HepG2 (cell line): Measurements from ENCODE around the gene DHX16. TPM values are rescaled to one million over a fixed set of nuclear protein-coding genes. Genes with fewer than 3 reads are reported as not detected.

Experiments used
- AGO2 ChIP-seq: fragments of 200-400 bp; formaldehyde crosslinking; optimal IDR thresholded peaks from 2 replicates; pipeline ENCODE3; 2017; ENCODE audit warnings: mild to moderate bottlenecking, low read depth, low read length, moderate library complexity
- ATF1 ChIP-seq: IDR thresholded peaks from 2 replicates; pipeline ENCODE4 v1.6.1; 2016; ENCODE audit warnings: mild to moderate bottlenecking, control low read depth
- CHD2 ChIP-seq: IDR thresholded peaks from 2 replicates; pipeline ENCODE4 v1.6.1; 2011; ENCODE audit warnings: low read depth, low read length, improper control_type of control experiment
- FOXA1 ChIP-seq, 2 experiments: fragments of 450-650 bp in 1 of 2; sonication (generic) in 1 of 2; formaldehyde crosslinking in 1 of 2; IDR thresholded peaks; 2 replicates each; pipeline versions ENCODE4 v1.4.0 to v1.6.1; 2016 to 2020; ENCODE audit warnings: missing genetic modification reagents in 1 of 2
- GMEB2 ChIP-seq: IDR thresholded peaks from 2 replicates; pipeline ENCODE4 v1.6.1; 2016; ENCODE audit warnings: missing biosample characterization, missing genetic modification reagents, low read depth
- IRX3 ChIP-seq: sonication (generic); formaldehyde crosslinking; IDR thresholded peaks from 2 replicates; pipeline ENCODE4 v1.8.1; 2023; ENCODE audit warnings: mild to moderate bottlenecking, low read depth, missing genetic modification reagents, borderline replicate concordance
- MTF2 ChIP-seq: sonication (generic); formaldehyde crosslinking; IDR thresholded peaks from 2 replicates; pipeline ENCODE4 v1.5.0; 2020; ENCODE audit warnings: missing genetic modification reagents, borderline replicate concordance
- NFE2L1 ChIP-seq: sonication (generic); formaldehyde crosslinking; IDR thresholded peaks from 2 replicates; pipeline ENCODE4 v1.4.0; 2020; ENCODE audit warnings: missing genetic modification reagents, mild to moderate bottlenecking, borderline replicate concordance
- PRPF4 ChIP-seq: fragments of 200-400 bp; formaldehyde crosslinking; IDR thresholded peaks from 2 replicates; pipeline ENCODE4 v1.6.1; 2016; ENCODE audit warnings: low read length, low read depth; ENCODE audit not compliant: poor library complexity, severe bottlenecking
- SSRP1 ChIP-seq: IDR thresholded peaks from 2 replicates; pipeline ENCODE4 v1.6.1; 2016; ENCODE audit warnings: control low read depth
- TBX3 ChIP-seq: fragments of 450-650 bp; IDR thresholded peaks from 2 replicates; pipeline ENCODE4 v1.6.1; 2017; ENCODE audit warnings: antibody characterized with exemption, mild to moderate bottlenecking, inconsistent platforms, borderline replicate concordance
- TGIF2 ChIP-seq: IDR thresholded peaks from 2 replicates; pipeline ENCODE4 v1.6.1; 2016; ENCODE audit warnings: control low read depth, missing compliant biosample characterization
- TOE1 ChIP-seq: sonication (generic); formaldehyde crosslinking; IDR thresholded peaks from 2 replicates; pipeline ENCODE4 v1.4.0; 2020; ENCODE audit warnings: mild to moderate bottlenecking, missing genetic modification reagents
- TSC22D2 ChIP-seq: sonication (generic); formaldehyde crosslinking; IDR thresholded peaks from 2 replicates; pipeline ENCODE4 v1.5.1; 2020; ENCODE audit warnings: missing genetic modification reagents, mild to moderate bottlenecking, borderline replicate concordance
- ZEB1 ChIP-seq: IDR thresholded peaks from 2 replicates; pipeline ENCODE4 v1.6.1; 2012; ENCODE audit warnings: mild to moderate bottlenecking, low read depth, inconsistent platforms; ENCODE audit not compliant: insufficient replicate concordance
- ZNF878 ChIP-seq: sonication (generic); formaldehyde crosslinking; IDR thresholded peaks from 2 replicates; pipeline ENCODE4 v1.8.1; 2023; ENCODE audit warnings: mild to moderate bottlenecking, missing genetic modification reagents, moderate library complexity
- polyA plus RNA-seq, 8 experiments: library from polyadenylated mRNA; depleted of rRNA in 3 of 8; stranded (reverse) in 7 of 8; unstranded in 1 of 8; fragments of >200 nt; fragmentation: Illumina TruSeq in 4 of 8; extraction: Trizol in 4 of 8; gene quantifications; 2 replicates each; pipeline versions ENCODE4 v1.2.1 to v1.2.3, GENCODE V29; 2011 to 2016; ENCODE audit warnings: low read depth in 4 of 8, missing spikeins in 1 of 8, mixed read lengths in 1 of 8; ENCODE audit not compliant: insufficient read depth in 1 of 8
- total RNA-seq, 5 experiments: library from RNA; depleted of rRNA; stranded (reverse); fragments of >200 nt; fragmentation: Illumina TruSeq; extraction: Trizol; gene quantifications; 2 replicates each; pipeline ENCODE4 v1.2.3, GENCODE V29; 2016; ENCODE audit warnings: low read depth in 1 of 5
- TF ChIP-seq, protein P1 (sequence below): sonication (generic); formaldehyde crosslinking; IDR thresholded peaks from 2 replicates; pipeline ENCODE4 v1.4.0; 2020; ENCODE audit warnings: mild to moderate bottlenecking, missing genetic modification reagents
- TF ChIP-seq, protein P2 (sequence below): sonication (generic); formaldehyde crosslinking; conservative IDR thresholded peaks from 2 replicates; pipeline ENCODE4 v1.4.0; 2020; ENCODE audit warnings: mild to moderate bottlenecking, missing genetic modification reagents, moderate library complexity

Gene DHX16
- total and polyA plus RNA-seq, 2 of the 13 experiments (the other 11 are each of a cell fraction or from before 2014, with no cell fraction given): 57.0 to 58.5 TPM

DNA sequence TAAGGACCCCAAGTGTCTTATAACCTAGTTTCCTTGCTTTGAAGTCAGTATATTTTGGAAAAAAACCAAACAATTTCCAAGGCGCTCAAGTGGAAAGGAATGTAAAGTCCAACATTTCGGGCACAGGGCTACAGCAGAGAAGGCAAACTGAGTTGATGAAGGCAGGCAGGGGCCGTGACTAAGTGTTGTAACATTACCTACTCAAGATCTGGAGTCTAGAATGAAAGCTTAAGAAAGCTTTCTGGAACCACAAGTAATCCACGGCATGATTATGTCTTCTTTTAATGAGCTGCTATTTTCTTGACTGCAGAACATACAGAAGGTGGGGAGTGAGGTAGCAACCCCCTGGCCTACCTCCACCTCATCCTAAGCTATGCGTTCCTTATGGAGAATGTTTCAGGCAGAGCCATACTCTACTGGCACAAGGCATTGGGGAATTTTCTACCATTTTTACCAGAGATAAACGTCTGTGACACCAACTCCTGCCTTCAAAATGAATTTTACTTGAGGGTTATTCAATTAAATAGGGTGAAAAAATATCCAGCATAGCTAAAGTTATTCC lies 60.0 kb downstream of the DHX16 start (continued):
- TF ChIP-seq GMEB2 (no peak), TOE1 (no peak), TSC22D2 (CRISPR knock-in tag) (no peak), ATF1 (CRISPR knock-in tag) (0 out of 2 replicates have a peak, but pooled peaks have one; percentile 7), SSRP1 (peak; percentile 51; the same call in 1 of the 2 replicates), IRX3 (CRISPR knock-in tag) (no peak), ZEB1 (no peak), PRPF4 (no peak), FOXA1 (IDR thresholded peaks at IDR 0.05) (no peak), FOXA1 (CRISPR knock-in tag; IDR thresholded peaks at IDR 0.05) (no peak), TGIF2 (CRISPR knock-in tag) (no peak), TBX3 (no peak), AGO2 (peak; percentile 91), MTF2 (CRISPR knock-in tag) (no peak), NFE2L1 (CRISPR knock-in tag) (no peak), ZNF878 (CRISPR knock-in tag) (0 out of 2 replicates have a peak, but pooled peaks have one; percentile 51), CHD2 (no peak)
- TF ChIP-seq, protein P1, sequence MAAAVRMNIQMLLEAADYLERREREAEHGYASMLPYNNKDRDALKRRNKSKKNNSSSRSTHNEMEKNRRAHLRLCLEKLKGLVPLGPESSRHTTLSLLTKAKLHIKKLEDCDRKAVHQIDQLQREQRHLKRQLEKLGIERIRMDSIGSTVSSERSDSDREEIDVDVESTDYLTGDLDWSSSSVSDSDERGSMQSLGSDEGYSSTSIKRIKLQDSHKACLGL (CRISPR knock-in tag): no peak
- TF ChIP-seq, protein P2, sequence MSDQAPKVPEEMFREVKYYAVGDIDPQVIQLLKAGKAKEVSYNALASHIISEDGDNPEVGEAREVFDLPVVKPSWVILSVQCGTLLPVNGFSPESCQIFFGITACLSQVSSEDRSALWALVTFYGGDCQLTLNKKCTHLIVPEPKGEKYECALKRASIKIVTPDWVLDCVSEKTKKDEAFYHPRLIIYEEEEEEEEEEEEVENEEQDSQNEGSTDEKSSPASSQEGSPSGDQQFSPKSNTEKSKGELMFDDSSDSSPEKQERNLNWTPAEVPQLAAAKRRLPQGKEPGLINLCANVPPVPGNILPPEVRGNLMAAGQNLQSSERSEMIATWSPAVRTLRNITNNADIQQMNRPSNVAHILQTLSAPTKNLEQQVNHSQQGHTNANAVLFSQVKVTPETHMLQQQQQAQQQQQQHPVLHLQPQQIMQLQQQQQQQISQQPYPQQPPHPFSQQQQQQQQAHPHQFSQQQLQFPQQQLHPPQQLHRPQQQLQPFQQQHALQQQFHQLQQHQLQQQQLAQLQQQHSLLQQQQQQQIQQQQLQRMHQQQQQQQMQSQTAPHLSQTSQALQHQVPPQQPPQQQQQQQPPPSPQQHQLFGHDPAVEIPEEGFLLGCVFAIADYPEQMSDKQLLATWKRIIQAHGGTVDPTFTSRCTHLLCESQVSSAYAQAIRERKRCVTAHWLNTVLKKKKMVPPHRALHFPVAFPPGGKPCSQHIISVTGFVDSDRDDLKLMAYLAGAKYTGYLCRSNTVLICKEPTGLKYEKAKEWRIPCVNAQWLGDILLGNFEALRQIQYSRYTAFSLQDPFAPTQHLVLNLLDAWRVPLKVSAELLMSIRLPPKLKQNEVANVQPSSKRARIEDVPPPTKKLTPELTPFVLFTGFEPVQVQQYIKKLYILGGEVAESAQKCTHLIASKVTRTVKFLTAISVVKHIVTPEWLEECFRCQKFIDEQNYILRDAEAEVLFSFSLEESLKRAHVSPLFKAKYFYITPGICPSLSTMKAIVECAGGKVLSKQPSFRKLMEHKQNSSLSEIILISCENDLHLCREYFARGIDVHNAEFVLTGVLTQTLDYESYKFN (CRISPR knock-in tag): 0 out of 2 replicates have a peak, but pooled peaks have one; percentile 26
- TF ChIP-seq, all 625 proteins: peak for 19
